Trophoblast cell (in vitro differentiated cells and primary cell): ENCODE results near the gene ATAD5.

ENCODE experiments used
- DNase-seq, 2 donors: peaks; one replicate each; pipeline ENCODE4 v3.0.0-alpha.2; 2016
- H2AFZ ChIP-seq: 2 replicates; pipeline ENCODE4 v1.6.1; 2013; ENCODE audit warnings: low read length, moderate library complexity, mild to moderate bottlenecking; ENCODE audit not compliant: insufficient read depth, poor library complexity
- H2AK5ac ChIP-seq: 2 replicates; pipeline ENCODE4 v1.6.1; 2013; ENCODE audit warnings: mild to moderate bottlenecking, low read length
- H2BK120ac ChIP-seq: 2 replicates; pipeline ENCODE4 v1.6.1; 2013; ENCODE audit warnings: low read length, mild to moderate bottlenecking, moderate library complexity; ENCODE audit not compliant: insufficient read depth, poor library complexity
- H2BK12ac ChIP-seq: 2 replicates; pipeline ENCODE4 v1.6.1; 2013; ENCODE audit warnings: mild to moderate bottlenecking, low read length, moderate library complexity
- H2BK5ac ChIP-seq: 2 replicates; pipeline ENCODE4 v1.6.1; 2013; ENCODE audit warnings: low read length, low read depth, moderate library complexity, mild to moderate bottlenecking; ENCODE audit not compliant: poor library complexity
- H3K14ac ChIP-seq: 2 replicates; pipeline ENCODE4 v1.6.1; 2013; ENCODE audit warnings: mild to moderate bottlenecking, low read length
- H3K18ac ChIP-seq: 2 replicates; pipeline ENCODE4 v1.6.1; 2013; ENCODE audit warnings: mild to moderate bottlenecking, low read length
- H3K23ac ChIP-seq: 2 replicates; pipeline ENCODE4 v1.6.1; 2013; ENCODE audit warnings: low read length
- H3K27ac ChIP-seq: 2 replicates; pipeline ENCODE4 v1.5.1; 2013; ENCODE audit warnings: low read depth, mild to moderate bottlenecking, inconsistent platforms, low read length, moderate library complexity
- H3K27me3 ChIP-seq: 2 replicates; pipeline ENCODE4 v1.6.1; 2013; ENCODE audit warnings: inconsistent platforms, mild to moderate bottlenecking, low read length, moderate library complexity; ENCODE audit not compliant: insufficient read depth
- H3K36me3 ChIP-seq, 2 experiments: 1 replicate in 1 of 2; 2 replicates in 1 of 2; pipeline ENCODE4 v1.6.1; 2013; ENCODE audit warnings: low read length in 2 of 2, mild to moderate bottlenecking in 2 of 2, moderate library complexity in 1 of 2; ENCODE audit not compliant: insufficient read depth in 2 of 2, control insufficient read depth in 1 of 2
- H3K4ac ChIP-seq: 2 replicates; pipeline ENCODE4 v1.6.1; 2013; ENCODE audit warnings: low read depth, mild to moderate bottlenecking, low read length, moderate library complexity
- H3K4me1 ChIP-seq, 2 experiments: 1 replicate in 1 of 2; 2 replicates in 1 of 2; pipeline ENCODE4 v1.6.1; 2013; ENCODE audit warnings: low read length in 2 of 2, mild to moderate bottlenecking in 2 of 2, moderate library complexity in 1 of 2; ENCODE audit not compliant: insufficient read depth in 2 of 2, control insufficient read depth in 1 of 2
- H3K4me2 ChIP-seq: 2 replicates; pipeline ENCODE4 v1.6.1; 2013; ENCODE audit warnings: inconsistent platforms, mild to moderate bottlenecking, low read length, moderate library complexity
- H3K4me3 ChIP-seq: 2 replicates; pipeline ENCODE4 v1.5.1; 2013; ENCODE audit warnings: mild to moderate bottlenecking, low read depth, low read length, inconsistent platforms
- H3K79me1 ChIP-seq: one replicate; pipeline ENCODE4 v1.6.1; 2013; ENCODE audit warnings: low read length
- H3K79me2 ChIP-seq: 2 replicates; pipeline ENCODE4 v1.6.1; 2013; ENCODE audit warnings: low read length, mild to moderate bottlenecking; ENCODE audit not compliant: control insufficient read depth, insufficient read depth, poor library complexity
- H3K9ac ChIP-seq: 2 replicates; pipeline ENCODE4 v1.6.1; 2013; ENCODE audit warnings: mild to moderate bottlenecking, low read length
- H3K9me3 ChIP-seq: 2 replicates; pipeline ENCODE4 v1.6.1; 2013; ENCODE audit warnings: low read depth, mild to moderate bottlenecking, control low read depth, inconsistent platforms, low read length; ENCODE audit not compliant: insufficient read depth
- H4K12ac ChIP-seq: 2 replicates; pipeline ENCODE4 v1.6.1; 2013; ENCODE audit warnings: low read depth, mild to moderate bottlenecking, low read length, moderate library complexity
- H4K8ac ChIP-seq: 2 replicates; pipeline ENCODE4 v1.6.1; 2013; ENCODE audit warnings: low read depth, mild to moderate bottlenecking, low read length, moderate library complexity
- H4K91ac ChIP-seq: one replicate; pipeline ENCODE4 v1.6.1; 2013; ENCODE audit warnings: low read depth, mild to moderate bottlenecking, low read length, moderate library complexity
- WGBS: extraction: QIAGEN DNeasy Blood & Tissue Kit; methylation state at CpG from one replicate; pipeline ENCODE4 v1.1.7; 2013; ENCODE audit warnings: missing lambda C conversion rate; ENCODE audit not compliant: insufficient read length, insufficient coverage; ENCODE audit errors: extremely low coverage; 5-methylcytosine and 5-hydroxymethylcytosine counted together

Gene ATAD5

GRCh38 chr17:30831257-30831656 lies 509 bp upstream of the ATAD5 start:
- H3K79me2 ChIP-seq = peaks cover 4% of the 10 kb centered on the region

GRCh38 chr17:30832438-30833124 lies 815 bp downstream of the ATAD5 start:
- Histone ChIP-seq H3K4me3 (peak overlapping the region; percentile 87), H4K91ac (peak overlapping the region; percentile 63), H2AFZ (peak overlapping the region; percentile 98), H4K8ac (peak overlapping the region; percentile 93), H3K79me2 (peaks cover 4% of the 10 kb centered on the region), H2BK120ac (peak overlapping the region; percentile 70), H2BK12ac (no peak overlapping the region), H3K79me1 (peaks cover 6% of the 10 kb centered on the region), H3K27me3 (no peaks in the 10 kb centered on the region), H4K12ac (peak overlapping the region; percentile 87), H3K18ac (peak overlapping the region; percentile 92), H3K9ac (peak overlapping the region; percentile 94), H3K27ac (no peak overlapping the region), H3K36me3 (peaks cover 2 to 3% of the 10 kb centered on the region in 2 experiments), H3K4ac (peak overlapping the region; percentile 57), H3K23ac (no peak overlapping the region), H3K4me1 (no peaks in the 10 kb centered on the region), H2BK5ac (no peak overlapping the region), H3K4me2 (peak overlapping the region; percentile 66), H3K9me3 (no peaks in the 10 kb centered on the region), H2AK5ac (no peak overlapping the region), H3K14ac (peak overlapping the region; percentile 83)
- DNase-seq = no peak
- WGBS = no CpG with 5 or more reads among the region's 15 CpGs

More at GRCh38 chr17:30831257-30831656, 509 bp upstream of the ATAD5 start:
- Histone ChIP-seq H4K12ac (peak overlapping the region; percentile 86), H3K4me1 (no peaks in the 10 kb centered on the region), H4K91ac (peak overlapping the region; percentile 15), H3K23ac (no peak overlapping the region), H3K4ac (no peak overlapping the region), H3K14ac (no peak overlapping the region), H3K4me3 (no peak overlapping the region), H2AFZ (peak overlapping the region; percentile 26), H3K9me3 (no peaks in the 10 kb centered on the region), H3K4me2 (peak overlapping the region; percentile 52), H3K9ac (no peak overlapping the region), H2AK5ac (no peak overlapping the region), H3K18ac (no peak overlapping the region), H2BK5ac (no peak overlapping the region), H3K27me3 (no peaks in the 10 kb centered on the region), H3K27ac (no peak overlapping the region), H2BK120ac (no peak overlapping the region), H4K8ac (peak overlapping the region; percentile 83), H3K79me1 (peaks cover 6% of the 10 kb centered on the region), H3K36me3 (no peaks in the 10 kb centered on the region), H2BK12ac (no peak overlapping the region)
- WGBS = no CpG with 5 or more reads among the region's 13 CpGs
- DNase-seq = peak; percentile 60 to 85

- Histone ChIP-seq H2AFZ (no peak overlapping the region), H3K9ac (no peak overlapping the region), H3K27ac (no peak overlapping the region), H2BK5ac (no peak overlapping the region), H4K91ac (no peak overlapping the region), H4K8ac (no peak overlapping the region), H3K4me2 (no peak overlapping the region), H3K4ac (no peak overlapping the region), H2BK12ac (no peak overlapping the region), H2AK5ac (no peak overlapping the region), H3K18ac (no peak overlapping the region), H3K79me1 (no peaks in the 10 kb centered on the region), H3K23ac (no peak overlapping the region), H3K27me3 (no peaks in the 10 kb centered on the region), H3K36me3 (peaks cover 12 to 14% of the 10 kb centered on the region in 2 experiments), H3K4me3 (no peak overlapping the region), H3K4me1 (no peaks in the 10 kb centered on the region), H4K12ac (no peak overlapping the region), H3K9me3 (no peaks in the 10 kb centered on the region), H3K79me2 (no peaks in the 10 kb centered on the region), H2BK120ac (no peak overlapping the region), H3K14ac (no peak overlapping the region)
- no peak for DNase-seq
- WGBS = no CpG with 5 or more reads among the region's 5 CpGs
Measured at GRCh38 chr17:30838202-30838807, 6.5 kb downstream of the ATAD5 start.

- Histone ChIP-seq H3K4me3 (no peak overlapping the region), H3K4me1 (no peaks in the 10 kb centered on the region), H2AK5ac (no peak overlapping the region), H2BK5ac (no peak overlapping the region), H3K4me2 (no peak overlapping the region), H3K9me3 (no peaks in the 10 kb centered on the region), H3K4ac (no peak overlapping the region), H3K18ac (no peak overlapping the region), H3K79me1 (no peaks in the 10 kb centered on the region), H2BK12ac (no peak overlapping the region), H3K27ac (no peak overlapping the region), H3K9ac (no peak overlapping the region), H3K79me2 (no peaks in the 10 kb centered on the region), H2AFZ (no peak overlapping the region), H3K14ac (no peak overlapping the region), H3K27me3 (no peaks in the 10 kb centered on the region), H3K23ac (no peak overlapping the region), H4K12ac (no peak overlapping the region), H3K36me3 (peaks cover 14 to 16% of the 10 kb centered on the region in 2 experiments), H4K91ac (no peak overlapping the region), H4K8ac (no peak overlapping the region), H2BK120ac (no peak overlapping the region)
- no CpG with 5 or more reads among the region's 7 CpGs for WGBS
- DNase-seq = no peak
Measured at GRCh38 chr17:30840771-30841170, 9.0 kb downstream of the ATAD5 start.
